Measurements from ENCODE around the gene SNTG2.

The SNTG2 gene

GRCh38 chr2:1168846-1169245 lies 218.2 kb downstream of the SNTG2 start:
- TF ChIP-seq POLR2AphosphoS5 (IDR thresholded peaks at IDR 0.05; ENCODE audit: low read depth, low read length) (no peak), SIN3A (IDR thresholded peaks at IDR 0.05; ENCODE audit: borderline replicate concordance, insufficient read depth, low read length) (no peak), TAF1 (IDR thresholded peaks at IDR 0.05; ENCODE audit: borderline replicate concordance, insufficient read depth, low read length) (no peak), FOXP2 (optimal IDR thresholded peaks at IDR 0.05; ENCODE audit: borderline replicate concordance, extremely low read depth, extremely low read length, insufficient read depth) (no peak)
- TF ChIP-seq, protein P1, sequence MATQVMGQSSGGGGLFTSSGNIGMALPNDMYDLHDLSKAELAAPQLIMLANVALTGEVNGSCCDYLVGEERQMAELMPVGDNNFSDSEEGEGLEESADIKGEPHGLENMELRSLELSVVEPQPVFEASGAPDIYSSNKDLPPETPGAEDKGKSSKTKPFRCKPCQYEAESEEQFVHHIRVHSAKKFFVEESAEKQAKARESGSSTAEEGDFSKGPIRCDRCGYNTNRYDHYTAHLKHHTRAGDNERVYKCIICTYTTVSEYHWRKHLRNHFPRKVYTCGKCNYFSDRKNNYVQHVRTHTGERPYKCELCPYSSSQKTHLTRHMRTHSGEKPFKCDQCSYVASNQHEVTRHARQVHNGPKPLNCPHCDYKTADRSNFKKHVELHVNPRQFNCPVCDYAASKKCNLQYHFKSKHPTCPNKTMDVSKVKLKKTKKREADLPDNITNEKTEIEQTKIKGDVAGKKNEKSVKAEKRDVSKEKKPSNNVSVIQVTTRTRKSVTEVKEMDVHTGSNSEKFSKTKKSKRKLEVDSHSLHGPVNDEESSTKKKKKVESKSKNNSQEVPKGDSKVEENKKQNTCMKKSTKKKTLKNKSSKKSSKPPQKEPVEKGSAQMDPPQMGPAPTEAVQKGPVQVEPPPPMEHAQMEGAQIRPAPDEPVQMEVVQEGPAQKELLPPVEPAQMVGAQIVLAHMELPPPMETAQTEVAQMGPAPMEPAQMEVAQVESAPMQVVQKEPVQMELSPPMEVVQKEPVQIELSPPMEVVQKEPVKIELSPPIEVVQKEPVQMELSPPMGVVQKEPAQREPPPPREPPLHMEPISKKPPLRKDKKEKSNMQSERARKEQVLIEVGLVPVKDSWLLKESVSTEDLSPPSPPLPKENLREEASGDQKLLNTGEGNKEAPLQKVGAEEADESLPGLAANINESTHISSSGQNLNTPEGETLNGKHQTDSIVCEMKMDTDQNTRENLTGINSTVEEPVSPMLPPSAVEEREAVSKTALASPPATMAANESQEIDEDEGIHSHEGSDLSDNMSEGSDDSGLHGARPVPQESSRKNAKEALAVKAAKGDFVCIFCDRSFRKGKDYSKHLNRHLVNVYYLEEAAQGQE (IDR thresholded peaks at IDR 0.05; ENCODE audit: insufficient read depth in 1 of 2, low read depth in 2 of 2, low read length in 2 of 2), result no peak

- TF ChIP-seq SIN3A (IDR thresholded peaks at IDR 0.05; ENCODE audit: borderline replicate concordance, insufficient read depth, low read length), result no peak
- no peak for TF ChIP-seq FOXP2 (optimal IDR thresholded peaks at IDR 0.05; ENCODE audit: borderline replicate concordance, extremely low read depth, extremely low read length, insufficient read depth)
- no peak for TF ChIP-seq POLR2AphosphoS5 (IDR thresholded peaks at IDR 0.05; ENCODE audit: low read depth, low read length)
- TF ChIP-seq TAF1 (IDR thresholded peaks at IDR 0.05; ENCODE audit: borderline replicate concordance, insufficient read depth, low read length), result no peak
- TF ChIP-seq, protein P1 (IDR thresholded peaks at IDR 0.05; ENCODE audit: insufficient read depth in 1 of 2, low read depth in 2 of 2, low read length in 2 of 2), result no peak
These were observed 218.8 kb downstream of the SNTG2 start for GRCh38 chr2:1169291-1169949.

GRCh38 chr2:1170241-1170640 lies 219.6 kb downstream of the SNTG2 start:
- TF ChIP-seq FOXP2 (optimal IDR thresholded peaks at IDR 0.05; ENCODE audit: borderline replicate concordance, extremely low read depth, extremely low read length, insufficient read depth), result no peak
- no peak for TF ChIP-seq TAF1 (IDR thresholded peaks at IDR 0.05; ENCODE audit: borderline replicate concordance, insufficient read depth, low read length)
- no peak for TF ChIP-seq POLR2AphosphoS5 (IDR thresholded peaks at IDR 0.05; ENCODE audit: low read depth, low read length)
- no peak for TF ChIP-seq SIN3A (IDR thresholded peaks at IDR 0.05; ENCODE audit: borderline replicate concordance, insufficient read depth, low read length)
- TF ChIP-seq, protein P1 (IDR thresholded peaks at IDR 0.05; ENCODE audit: insufficient read depth in 1 of 2, low read depth in 2 of 2, low read length in 2 of 2), result no peak

GRCh38 chr2:1170711-1171110 lies 220.1 kb downstream of the SNTG2 start:
- TF ChIP-seq SIN3A (IDR thresholded peaks at IDR 0.05; ENCODE audit: borderline replicate concordance, insufficient read depth, low read length) (no peak), TAF1 (IDR thresholded peaks at IDR 0.05; ENCODE audit: borderline replicate concordance, insufficient read depth, low read length) (no peak), FOXP2 (optimal IDR thresholded peaks at IDR 0.05; ENCODE audit: borderline replicate concordance, extremely low read depth, extremely low read length, insufficient read depth) (no peak), POLR2AphosphoS5 (IDR thresholded peaks at IDR 0.05; ENCODE audit: low read depth, low read length) (no peak)
- TF ChIP-seq, protein P1 (IDR thresholded peaks at IDR 0.05; ENCODE audit: insufficient read depth in 1 of 2, low read depth in 2 of 2, low read length in 2 of 2), result no peak
